ENCODE data around the gene GCLM.
"Not testable (repeated sequence)": the region's sequence is repeated elsewhere in the genome, so short reads cannot be mapped to it uniquely, and the experiment has no call there.

GCLM gene

DNA sequence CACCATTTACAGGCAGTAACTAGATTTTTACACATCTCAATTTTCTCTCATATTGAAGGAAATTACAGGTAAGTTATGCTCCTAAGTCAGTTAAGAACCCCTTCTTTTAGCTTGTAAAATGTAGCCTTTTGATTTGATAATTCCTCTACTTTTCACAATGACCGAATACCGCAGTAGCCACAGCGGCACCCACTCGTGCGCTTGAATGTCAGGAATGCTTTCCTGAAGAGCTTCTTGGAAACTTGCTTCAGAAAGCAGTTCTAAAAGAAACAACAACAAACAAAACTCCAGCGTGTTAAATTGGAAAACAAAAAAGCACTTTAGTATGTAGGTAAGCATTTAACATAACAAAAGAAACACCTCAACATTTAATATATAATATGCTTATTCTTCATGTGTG lies 20.3 kb downstream of the GCLM start:
- no peak for FAIRE-seq

DNA sequence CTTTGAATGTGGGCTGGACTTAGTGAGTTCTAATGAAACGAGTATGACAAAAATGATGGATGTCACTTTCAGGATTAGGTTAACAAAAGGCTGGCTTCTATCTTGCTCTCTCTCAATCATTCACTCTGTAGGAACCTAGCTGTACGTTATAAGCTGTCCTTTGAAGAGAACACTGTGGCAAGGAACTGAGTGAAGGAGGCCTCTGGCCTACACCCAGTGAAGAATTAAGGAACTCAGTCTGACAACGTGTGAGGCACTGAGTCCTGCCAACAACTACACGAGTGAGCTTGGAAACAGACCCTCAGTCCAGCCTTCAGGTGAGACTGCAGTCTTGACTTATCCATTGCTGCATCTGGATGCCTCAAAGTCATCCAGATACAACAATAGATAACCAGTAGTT lies 27.0 kb downstream of the GCLM start:
- FAIRE-seq = no peak

DNA sequence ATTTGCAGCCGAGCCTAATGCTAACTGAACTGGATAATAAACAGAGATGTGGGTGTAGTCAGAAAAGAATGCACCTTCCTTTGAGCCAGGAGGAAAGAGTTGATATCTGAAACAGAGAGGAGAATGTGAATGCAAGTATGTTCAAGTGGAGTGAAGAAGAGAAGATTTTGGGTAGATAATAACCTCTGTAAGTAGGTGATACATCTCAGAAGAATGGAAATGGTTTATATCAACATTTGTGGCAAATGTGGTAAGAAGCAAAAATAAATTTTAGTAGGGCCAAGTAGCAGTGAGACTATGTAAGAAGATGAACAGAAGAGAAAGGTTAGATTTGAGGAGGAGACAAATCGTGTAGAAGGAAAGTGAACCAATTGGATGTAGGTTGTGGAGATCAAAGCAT lies 28.5 kb downstream of the GCLM start:
- FAIRE-seq = no peak

DNA sequence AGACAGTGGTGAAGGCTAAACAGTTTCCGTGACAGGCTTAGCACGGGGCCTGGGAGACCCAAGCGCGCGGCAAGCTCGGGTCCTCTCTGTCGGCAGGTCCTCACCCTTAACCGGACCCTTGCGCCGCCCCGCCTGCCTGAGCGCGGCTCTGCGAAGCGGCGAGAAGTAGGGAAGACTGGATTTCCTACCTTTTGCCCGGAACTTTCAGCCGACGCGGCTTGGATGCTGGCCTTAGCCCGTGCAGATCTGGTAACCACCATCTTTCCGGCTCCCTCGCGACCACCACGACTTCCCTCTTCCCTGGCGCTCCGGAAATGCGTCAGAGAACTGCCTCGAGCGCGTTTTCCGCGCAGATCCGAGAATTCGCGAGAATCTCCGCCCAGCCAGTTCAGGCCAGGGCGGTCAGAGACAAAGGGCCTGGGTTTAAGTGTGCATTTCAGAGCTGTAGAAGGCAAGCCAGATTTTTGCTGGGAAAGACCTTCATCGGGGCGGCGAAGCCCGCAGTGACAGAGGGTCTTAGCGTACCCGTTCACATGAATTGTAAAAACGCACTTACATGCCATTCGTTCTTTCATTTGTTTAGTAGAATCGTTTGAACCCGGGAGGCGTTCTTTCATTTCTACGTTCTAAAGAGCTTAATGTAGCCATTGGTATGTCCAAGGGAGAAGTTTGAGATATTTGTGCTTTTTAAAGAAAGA lies 30.2 kb downstream of the GCLM start, which contains the start of gene DNTTIP2:
TSS of gene DNTTIP2 (minus strand) at position 318 of the 698 bp plus-strand sequence. CDS start at position 260, 58 bp downstream.
- peak; percentile 89 for FAIRE-seq

DNA sequence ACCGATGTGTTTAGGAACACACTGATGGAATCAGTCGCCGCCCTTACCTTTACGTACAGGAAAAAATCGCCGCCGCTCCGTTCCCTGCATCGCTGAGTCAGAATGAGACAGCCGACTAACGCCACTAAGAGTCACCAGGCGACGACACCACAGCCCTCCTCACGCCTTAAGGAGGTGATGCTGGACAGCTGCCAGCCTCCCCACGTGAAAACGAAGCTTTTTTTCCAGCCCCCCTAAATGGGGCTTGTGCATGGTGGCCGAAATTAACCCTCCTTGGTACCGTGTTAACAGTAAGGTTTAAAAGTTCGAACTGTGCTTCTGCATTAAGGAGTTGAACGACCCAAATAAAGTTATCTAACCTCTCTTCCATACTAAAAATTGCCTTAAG lies 30.7 kb downstream of the GCLM start:
- FAIRE-seq = no peak

DNA sequence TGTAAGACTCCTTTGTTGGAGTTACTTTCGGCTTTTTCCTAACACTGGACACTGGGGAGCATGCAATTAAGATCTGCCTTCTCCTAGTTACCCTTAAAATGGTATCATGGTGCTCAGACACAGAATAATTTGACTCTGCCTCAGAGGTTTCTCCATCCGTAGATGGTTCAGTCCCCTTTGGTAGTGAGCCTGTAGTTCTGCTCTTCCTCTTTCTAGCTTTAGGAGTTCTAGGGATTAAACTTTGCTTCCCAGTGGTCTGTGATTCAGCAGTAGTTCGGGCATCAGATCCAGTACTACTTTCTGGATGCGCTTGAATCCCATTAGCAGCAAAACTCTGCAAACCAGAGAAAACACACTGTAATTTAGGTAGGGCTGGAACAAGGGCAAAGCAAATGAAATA lies 31.7 kb downstream of the GCLM start:
- FAIRE-seq = no peak

DNA sequence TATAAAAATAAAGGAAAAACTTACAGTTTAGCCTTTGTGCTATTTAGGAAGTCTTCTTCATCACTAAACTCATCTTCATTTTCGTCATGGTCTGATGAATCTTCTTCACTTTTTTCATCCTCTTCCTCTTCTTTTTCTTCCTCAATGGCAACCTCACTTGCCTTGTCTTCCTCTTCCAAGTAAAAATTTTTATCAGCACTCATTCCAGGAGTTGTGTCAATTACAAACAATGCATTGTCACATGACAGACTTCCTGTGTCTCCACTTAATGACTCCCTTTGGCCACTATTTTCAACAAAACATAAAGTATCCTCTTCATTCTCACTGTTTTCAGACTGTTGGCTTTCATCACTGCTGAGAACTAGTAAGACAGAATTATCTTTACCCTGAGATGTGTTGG lies 33.0 kb downstream of the GCLM start:
- FAIRE-seq = no peak

DNA sequence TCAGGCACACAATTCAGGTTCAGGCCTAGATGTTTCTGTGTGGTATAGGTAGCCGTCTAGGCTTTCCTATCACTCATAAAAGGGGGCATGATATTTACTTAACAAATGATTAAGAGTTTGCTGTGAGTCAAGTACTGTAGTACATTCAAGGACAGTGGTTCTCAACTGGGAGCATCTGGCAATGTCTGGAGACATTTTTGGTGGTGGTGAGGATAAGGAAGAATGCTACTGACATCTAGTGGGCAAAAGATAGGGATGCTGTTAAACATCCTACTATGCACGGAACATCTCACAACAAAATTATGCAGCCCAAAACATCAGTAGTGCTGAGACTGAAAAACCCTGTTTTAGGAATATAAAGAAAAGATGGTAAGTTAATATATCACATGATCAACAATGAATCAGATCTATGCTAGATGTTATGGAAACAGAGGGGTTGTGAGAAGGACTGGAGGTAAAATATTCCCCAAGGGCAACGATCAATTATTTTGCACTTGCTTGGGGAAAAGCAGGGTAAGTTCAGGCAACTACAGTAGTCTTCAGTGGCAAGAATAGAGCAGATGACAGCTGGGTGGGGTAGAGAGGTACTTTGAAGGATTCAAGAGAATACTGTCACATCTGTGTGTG lies 35.1 kb downstream of the GCLM start:
- peak; percentile 54 for FAIRE-seq

DNA sequence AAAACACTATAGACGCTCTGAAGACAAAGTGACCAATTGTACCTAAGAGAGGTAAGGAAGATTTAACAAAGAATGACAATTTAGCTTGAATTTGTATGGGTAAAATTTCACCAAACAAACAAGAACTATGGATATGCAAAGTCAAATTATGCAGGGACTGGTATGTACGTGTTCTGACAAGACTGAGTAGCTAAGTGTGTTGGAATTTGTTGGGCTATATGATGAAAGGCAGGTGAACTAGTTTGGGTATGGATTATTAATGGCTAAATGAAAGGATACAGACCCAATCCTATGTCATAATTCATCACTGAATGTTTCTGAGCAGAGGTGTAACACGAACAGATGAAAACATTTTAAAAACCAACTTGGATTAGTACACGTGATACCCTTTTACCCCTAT lies 37.9 kb downstream of the GCLM start:
- no peak for FAIRE-seq

DNA sequence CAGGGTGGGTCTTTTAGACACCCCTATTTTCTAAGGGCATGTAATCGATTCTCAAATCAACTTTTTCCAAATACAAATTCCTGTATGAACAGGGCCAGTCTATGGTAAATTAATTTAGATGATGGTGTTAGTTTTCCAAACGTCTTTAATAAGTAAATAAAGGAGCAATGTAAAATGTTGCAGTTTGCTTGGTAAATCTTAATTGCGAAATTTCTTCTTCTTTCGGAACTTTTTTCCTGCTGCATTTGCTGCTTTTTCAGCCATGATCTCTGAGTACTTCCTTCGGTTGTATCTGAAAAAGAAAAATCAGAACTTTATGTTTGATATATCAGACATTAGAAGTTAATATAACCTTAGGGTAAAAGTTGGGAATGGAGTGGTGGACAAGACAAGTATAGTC lies 39.6 kb downstream of the GCLM start:
- no peak for FAIRE-seq

DNA sequence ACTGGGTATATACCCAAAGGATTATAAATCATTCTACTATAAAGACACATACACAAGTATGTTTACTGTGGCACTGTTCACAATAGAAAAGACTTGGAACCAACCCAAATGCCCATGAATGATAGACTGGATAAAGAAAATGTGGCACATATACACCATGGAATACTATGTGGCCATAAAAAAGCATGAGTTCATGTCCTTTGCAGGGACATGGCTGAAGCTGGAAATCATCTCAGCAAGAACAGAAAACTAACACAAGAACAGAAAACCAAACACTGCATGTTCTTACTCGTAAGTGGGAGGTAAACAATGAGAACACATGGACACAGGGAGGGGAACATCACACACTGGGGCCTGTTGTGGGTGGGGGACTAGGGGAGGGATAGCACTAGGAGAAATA lies 40.7 kb downstream of the GCLM start:
- not testable (repeated sequence) for FAIRE-seq

DNA sequence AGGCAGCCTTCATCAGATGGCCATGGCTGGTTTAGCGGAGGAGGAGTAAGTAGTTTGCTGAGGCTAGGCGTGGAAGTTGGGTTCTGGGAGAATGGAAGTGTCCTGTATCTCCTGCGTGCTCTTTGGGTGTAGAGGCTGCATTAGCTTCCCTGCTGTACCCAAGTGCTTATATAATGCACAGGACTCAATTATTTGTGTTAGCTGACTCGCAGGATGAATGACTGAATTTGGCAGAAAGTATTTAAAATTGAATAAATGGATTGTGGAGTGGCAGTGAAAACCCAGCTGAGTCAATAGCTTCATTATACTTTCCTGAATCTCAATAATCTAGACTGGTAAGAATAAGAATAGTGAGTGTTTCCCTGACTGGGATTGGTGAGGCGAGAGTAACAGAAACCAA lies 44.0 kb downstream of the GCLM start:
- FAIRE-seq = no peak

DNA sequence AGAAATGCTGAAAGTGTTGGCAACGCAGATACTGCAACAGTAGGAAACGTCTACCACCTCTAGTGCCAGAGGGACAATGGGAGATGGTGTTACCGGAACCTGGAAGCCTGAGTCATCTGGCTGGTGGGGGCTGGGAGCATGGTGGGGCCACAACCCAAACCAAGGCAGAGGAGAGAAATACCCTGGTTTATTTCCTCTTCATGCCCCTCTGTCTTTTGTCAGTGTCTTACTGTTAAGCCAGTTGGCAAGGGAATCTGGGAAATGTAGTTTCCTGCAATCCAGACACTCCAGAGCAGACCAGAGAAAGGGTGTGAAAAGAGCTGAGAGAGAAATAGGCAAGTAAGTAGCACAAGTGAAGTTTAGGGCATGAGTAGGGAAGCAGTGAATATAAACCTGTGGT lies 45.1 kb downstream of the GCLM start:
- FAIRE-seq = no peak

DNA sequence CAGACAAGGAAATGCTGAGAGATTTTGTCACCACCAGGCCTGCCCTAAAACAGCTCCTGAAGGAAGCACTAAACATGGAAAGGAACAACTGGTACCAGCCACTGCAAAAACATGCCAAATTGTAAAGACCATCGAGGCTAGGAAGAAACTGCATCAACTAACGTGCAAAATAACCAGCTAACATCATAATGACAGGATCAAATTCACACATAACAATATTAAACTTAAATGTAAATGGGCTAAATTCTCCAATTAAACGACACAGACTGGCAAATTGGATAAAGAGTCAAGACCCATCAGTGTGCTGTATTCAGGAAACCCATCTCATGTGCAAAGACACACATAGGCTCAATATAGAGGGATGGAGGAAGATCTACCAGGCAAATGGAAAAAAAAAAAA lies 51.6 kb downstream of the GCLM start:
- FAIRE-seq = not testable (repeated sequence)

DNA sequence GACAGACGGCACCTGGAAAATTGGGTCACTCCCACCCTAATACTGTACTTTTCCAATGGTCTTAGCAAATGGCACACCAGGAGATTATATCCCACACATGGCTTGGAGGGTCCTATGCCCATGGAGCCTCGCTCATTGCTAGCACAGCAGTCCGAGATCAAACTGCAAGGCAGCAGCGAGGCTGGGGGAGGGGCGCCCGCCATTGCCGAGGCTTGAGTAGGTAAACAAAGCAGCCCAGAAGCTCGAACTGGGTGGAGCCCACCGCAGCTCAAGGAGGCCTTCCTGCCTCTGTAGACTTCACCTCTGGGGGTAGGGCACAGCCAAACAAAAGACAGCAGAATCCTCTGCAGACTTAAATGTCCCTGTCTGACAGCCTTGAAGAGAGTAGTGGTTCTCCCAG lies 53.2 kb downstream of the GCLM start:
- not testable (repeated sequence) for FAIRE-seq

DNA sequence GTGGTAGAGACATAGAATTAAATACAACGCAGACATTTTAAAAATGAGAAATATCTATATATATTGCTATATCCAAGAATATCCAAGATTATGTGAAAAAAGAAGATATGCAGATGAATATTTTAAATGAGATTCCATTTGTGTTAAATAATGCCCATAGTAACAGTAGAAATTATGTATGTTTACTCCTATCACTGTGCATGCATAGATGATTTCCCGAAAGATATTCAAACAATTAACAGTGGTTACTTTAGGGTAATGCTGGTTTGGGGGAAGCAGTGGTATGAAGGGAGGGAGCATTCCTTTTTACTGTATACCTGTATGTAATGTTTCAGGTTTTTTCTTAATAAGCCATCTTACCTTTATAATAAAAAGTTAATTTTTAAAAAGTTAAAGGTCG lies 55.3 kb downstream of the GCLM start:
- no peak for FAIRE-seq

DNA sequence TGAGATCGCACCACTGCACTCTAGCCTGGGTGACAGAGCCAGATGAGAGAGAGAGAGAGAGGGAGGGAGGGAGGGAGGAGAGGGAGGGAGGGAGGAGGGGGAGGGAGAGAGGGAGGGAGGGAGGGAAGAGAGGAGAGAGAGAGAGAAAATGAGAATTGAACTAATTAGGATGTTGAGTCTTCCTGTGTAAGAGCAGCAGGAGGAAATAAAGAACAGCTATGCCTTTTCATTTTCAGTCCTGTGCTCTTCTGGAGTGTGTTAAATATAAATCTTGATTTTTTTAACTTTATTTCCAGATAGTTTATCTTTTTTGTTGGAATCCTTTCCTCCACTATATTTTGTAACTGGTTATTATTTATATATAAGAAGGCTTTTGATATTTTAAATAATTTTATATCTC lies 57.4 kb downstream of the GCLM start:
- FAIRE-seq = no peak

DNA sequence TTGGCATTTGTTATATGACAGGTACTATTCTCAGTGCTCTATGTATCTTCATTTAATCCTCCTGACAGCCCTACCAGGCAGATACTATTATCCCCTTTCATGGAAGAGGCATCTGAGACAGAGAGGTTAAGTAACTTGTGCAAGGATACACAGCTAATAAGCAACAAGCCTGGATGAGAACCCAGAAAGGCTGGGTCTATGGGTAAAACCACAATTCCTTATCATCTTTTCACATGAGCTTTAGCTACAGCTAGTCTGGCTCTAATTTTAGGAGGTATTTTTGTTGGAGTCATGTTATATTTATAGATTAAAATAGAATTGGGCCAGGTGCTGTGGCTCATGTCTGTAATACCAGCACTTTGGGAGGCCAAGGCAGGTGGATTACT lies 57.9 kb downstream of the GCLM start:
- no peak for FAIRE-seq

DNA sequence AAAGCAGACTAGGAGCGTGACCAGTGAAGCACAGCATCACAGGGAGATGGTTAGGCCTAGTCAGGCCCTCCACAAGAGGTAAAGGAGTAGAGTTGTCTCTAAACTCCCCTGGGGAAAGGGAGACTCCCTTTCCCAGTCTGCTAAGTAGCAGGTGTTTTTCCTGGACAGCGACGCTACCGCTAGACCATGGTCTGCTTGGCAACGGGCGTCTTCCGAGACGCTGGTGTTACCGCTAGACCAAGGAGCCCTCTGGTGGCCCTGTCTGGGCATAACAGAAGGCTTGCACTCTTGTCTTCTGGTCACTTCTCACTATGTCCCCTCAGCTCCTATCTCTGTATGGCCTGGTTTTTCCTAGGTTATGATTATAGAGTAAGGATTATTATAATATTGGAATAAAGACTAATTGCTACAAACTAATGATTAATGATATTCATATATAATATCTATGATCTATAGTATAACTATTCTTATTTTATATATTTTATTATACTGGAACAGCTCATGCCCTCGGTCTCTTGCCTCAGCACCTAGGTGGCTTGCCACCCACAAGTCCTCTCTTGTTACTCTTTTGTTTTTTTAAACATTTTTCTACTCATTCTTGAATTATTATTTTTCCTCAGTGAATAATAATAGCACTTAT lies 58.4 kb downstream of the GCLM start:
- peak; percentile 44 for FAIRE-seq

DNA sequence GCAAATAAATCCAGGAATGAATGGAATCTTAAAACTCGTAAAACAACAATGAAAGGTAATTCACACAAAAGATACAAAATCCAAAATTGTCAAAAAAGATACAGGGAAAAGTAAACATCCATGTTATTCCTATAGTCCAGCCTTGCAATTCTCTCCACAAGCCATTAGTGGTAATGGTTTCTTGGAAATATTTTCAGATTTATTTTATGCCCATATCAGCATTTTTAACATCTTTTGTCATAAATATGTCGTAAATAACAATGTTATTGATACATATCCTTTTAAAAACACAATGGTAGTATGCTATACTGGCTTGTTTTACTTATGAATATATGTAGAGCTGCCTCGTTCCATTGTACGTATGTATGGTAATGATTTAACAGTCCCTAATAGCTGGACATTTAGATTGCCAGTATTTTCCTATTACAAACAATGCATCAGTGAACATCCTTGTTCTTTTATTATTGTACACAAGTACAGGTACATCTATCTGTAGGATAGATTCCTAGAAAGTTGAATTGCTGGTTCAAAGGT lies 60.8 kb downstream of the GCLM start:
- FAIRE-seq = peak; percentile 47

DNA sequence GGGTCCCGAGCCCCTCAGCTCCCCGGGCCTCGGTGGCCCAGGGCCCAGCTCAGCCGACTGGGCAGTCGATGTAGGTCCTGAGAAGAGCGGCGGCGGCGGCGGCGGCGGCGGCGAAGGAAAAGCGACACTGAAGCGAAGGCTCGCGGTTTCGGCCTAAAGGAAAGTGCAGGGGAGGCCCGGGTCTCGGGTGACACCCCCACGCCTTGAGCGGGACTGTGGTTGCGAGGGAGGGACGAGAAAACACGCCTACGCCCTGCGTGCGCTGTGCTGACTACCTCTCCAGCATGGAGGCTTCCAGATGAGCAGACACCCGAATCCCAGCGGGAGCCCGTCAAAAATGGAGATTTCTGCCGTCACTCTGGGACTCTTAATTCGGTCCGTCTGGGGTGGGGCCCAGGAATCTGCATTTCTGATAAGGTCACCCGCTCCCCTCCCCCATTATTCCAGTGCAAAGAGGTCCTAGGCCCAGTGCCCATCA lies 61.4 kb downstream of the GCLM start:
- FAIRE-seq = no peak

DNA sequence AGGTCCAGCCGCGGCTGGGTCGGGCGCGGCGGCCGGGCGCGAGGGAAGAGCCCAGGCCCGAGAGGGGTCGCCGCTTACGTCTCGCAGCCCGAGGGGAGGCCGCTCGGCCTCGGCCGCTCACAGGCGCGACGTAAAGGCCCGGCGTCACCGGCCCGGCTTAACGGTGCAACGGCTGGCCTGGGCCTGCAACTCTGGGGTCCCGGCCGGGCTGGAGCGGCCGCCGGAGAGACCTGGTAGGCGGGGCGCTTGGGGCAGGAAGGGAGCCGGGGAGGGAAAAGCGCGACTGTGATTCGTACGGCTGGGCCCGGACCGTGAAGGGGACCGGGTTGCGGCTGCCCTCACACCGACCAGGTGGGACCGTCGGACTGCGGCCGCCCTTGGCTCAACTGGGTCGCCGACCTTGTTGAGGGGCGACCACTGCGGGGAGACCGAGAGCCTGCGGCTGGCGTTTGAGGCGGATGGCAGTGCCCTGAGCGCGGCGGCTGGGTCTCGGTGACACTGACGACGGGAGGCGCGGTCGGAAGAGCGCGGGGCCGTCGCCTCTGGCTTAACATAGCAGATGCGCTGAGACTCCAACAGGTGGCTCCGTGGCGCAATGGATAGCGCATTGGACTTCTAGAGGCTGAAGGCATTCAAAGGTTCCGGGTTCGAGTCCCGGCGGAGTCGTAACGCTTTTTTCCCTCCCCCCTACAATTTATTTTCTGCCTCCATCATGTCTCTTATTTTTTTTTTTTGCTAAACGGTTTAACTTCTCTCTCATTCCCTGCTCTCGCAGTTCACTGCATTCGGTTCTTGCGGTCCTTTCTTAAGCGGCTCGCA lies 62.0 kb downstream of the GCLM start:
- no peak for FAIRE-seq

Measured in G401.6 (cell line).